GM21381 (cell line): ENCODE data around the gene RASL12.
"Not testable (repeated sequence)": the region's sequence is repeated elsewhere in the genome, so short reads cannot be mapped to it uniquely, and the experiment has no call there.

ENCODE experiments used
- ATAC-seq: cut with Tn5 transposase; IDR thresholded peaks from one replicate; pipeline ENCODE4 v1.9.1; 2021; ENCODE audit warnings: mild to moderate bottlenecking, moderate library complexity; ENCODE audit not compliant: unreplicated experiment

Gene RASL12

GRCh38 chr15:65032801-65033537, 34.8 kb downstream of the RASL12 start:
- ATAC-seq = no peak

- no peak for ATAC-seq
Observed at GRCh38 chr15:65029736-65030208, 38.0 kb downstream of the RASL12 start.

- peak; percentile 80 for ATAC-seq
Observed at GRCh38 chr15:65028921-65029735, 38.7 kb downstream of the RASL12 start, which contains the start of gene MTFMT. Gene MTFMT, minus strand, starts transcription at chr15:65029639. Its CDS starts 26 bp downstream, at chr15:65029613.

- ATAC-seq = no peak
Observed at GRCh38 chr15:65028338-65028737, 39.5 kb downstream of the RASL12 start.

DNA sequence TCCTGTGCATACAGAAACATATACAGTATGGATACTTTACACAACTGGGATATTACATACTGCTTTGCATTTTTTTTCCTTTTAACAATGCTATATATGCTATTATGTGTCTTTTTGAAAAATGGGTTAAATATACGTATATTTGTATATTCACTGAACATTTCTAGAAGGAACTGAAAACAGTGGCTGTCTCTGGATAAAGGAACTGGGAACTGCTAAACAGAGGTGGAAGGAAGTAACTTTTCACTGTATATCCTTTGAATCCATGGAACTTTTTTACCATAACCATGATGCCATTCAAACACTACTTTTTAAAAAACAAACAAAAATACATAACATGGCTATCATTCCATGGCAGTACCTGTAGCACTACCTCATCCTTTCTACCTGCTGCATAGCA, 40.2 kb downstream of the RASL12 start:
- no peak for ATAC-seq

- no peak for ATAC-seq
Observed at GRCh38 chr15:65026756-65027155, 41.0 kb downstream of the RASL12 start.

DNA sequence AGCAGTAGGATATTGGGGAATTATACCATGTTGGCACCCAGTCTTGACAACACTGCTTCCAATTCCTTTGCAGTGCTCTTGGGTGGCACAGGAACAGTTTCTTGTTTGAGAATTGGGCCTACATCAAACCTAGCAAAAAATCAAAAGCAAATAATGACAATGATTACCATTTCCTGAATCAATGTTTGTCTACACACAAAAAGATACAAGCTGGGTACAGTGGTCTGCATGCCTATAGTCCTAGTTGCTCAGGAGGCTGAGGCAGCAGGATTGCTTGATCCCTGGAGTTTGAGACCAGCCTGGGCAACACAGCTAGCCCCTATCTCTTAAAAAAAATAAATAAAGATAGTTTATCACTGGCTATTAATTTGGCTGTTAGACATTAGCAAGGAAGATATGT, 46.3 kb downstream of the RASL12 start:
- no peak for ATAC-seq

DNA sequence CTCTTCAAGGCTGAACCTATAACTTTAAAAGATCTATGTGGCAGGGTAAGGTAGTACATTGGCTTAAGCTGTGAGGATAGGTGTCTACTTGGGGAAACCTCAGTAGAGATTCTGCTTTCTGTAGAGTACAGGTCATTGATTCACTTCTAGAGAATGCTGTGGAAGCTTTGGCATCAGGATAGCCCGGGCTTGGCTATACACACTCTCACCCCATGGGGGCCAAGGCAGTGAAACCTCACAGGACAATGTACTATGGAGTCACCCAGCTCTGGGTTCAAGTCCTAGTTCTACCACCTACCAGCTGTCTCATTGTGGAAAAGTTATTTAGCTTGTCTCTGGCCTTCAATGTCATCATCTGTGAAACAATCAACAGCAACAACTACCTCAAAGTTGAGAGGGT, 47.4 kb downstream of the RASL12 start:
- ATAC-seq = no peak

DNA sequence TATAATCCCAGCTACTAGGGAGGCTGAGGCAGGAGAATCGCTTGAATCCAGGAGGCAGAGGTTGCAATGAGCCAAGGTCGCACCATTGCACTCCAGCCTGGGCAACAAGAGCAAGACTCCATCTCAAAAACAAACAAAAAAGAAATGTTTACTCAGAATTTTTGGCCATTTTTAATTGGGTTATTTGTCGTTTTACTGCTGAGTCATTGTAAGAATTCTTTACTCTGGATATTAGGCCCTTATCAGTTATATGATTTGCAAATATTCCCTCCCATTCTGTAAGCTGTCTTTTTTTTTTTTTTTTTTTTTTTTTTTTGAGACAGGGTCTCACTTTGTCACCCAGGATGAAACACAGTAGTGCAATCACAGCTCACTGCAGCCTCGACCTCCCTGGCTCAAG, 56.6 kb downstream of the RASL12 start:
- ATAC-seq = not testable (repeated sequence)

GRCh38 chr15:65008983-65009382, 58.8 kb downstream of the RASL12 start:
- ATAC-seq = no peak

GRCh38 chr15:65006876-65007275, 60.9 kb downstream of the RASL12 start:
- no peak for ATAC-seq

GRCh38 chr15:65004993-65005392, 62.8 kb downstream of the RASL12 start:
- ATAC-seq = no peak
